Endothelial cell of umbilical vein (primary cell): ENCODE measurements around the gene IFITM10. TPM values are rescaled to one million over a fixed set of nuclear protein-coding genes. Genes with fewer than 3 reads are reported as not detected.

Experiments
- BruUV-seq: library from RNA; stranded (reverse); fragments of 400-500 nt; replicated peaks from 2 replicates; lab custom pipeline; 2021; lab: Mats Ljungman, UMichigan
- CTCF ChIA-PET: fragments of 300-600, 350-600 bp; sonication (Branson Sonifier 250); formaldehyde crosslinking; loops from one replicate; lab custom pipeline; 2021; ENCODE audit warnings: antibody characterized with exemption, inconsistent platforms; lab: Charles Lee
- POLR2A ChIA-PET: fragments of 300-600, 350-600 bp; sonication (Branson Sonifier 250); formaldehyde crosslinking; loops from one replicate; lab custom pipeline; 2021; ENCODE audit warnings: antibody characterized with exemption, inconsistent platforms; lab: Charles Lee
- DNase-seq: peaks from one replicate; pipeline ENCODE4 v3.0.0-alpha.2; 2011; ENCODE audit warnings: low read depth, low spot score
- FAIRE-seq: peaks from 2 replicates; lab custom pipeline; 2011; peaks lifted over from hg19 to GRCh38; lab: Jason Lieb, UNC
- H2AFZ ChIP-seq: 2 replicates; pipeline ENCODE4 v1.6.0; 2012; ENCODE audit warnings: low read depth, low read length, control low read depth, inconsistent platforms
- H3K27ac ChIP-seq: 2 replicates; pipeline ENCODE4 v1.5.1; 2011; ENCODE audit warnings: low read depth, mild to moderate bottlenecking, control low read depth, low read length, moderate library complexity; ENCODE audit not compliant: insufficient read depth
- H3K27me3 ChIP-seq, 2 experiments: 2 replicates each; pipeline versions ENCODE4 v1.6.0 to v1.6.1; 2011; ENCODE audit warnings: low read length in 2 of 2, mixed read lengths in 1 of 2; ENCODE audit not compliant: control insufficient read depth in 2 of 2, insufficient read depth in 2 of 2
- H3K36me3 ChIP-seq, 2 experiments: 2 replicates in 1 of 2; 3 replicates in 1 of 2; pipeline ENCODE4 v1.5.1; 2011; ENCODE audit warnings: low read length in 2 of 2, mild to moderate bottlenecking in 1 of 2, moderate library complexity in 1 of 2; ENCODE audit not compliant: control insufficient read depth in 2 of 2, insufficient read depth in 2 of 2; ENCODE audit errors: extremely low read depth in 1 of 2
- H3K4me1 ChIP-seq: 3 replicates; pipeline ENCODE4 v1.5.1; 2011; ENCODE audit warnings: mild to moderate bottlenecking, low read length; ENCODE audit not compliant: control insufficient read depth, insufficient read depth; ENCODE audit errors: extremely low read depth
- H3K4me2 ChIP-seq: 2 replicates; pipeline ENCODE4 v1.6.1; 2011; ENCODE audit warnings: low read length, control low read depth, mixed read lengths; ENCODE audit not compliant: insufficient read depth
- H3K4me3 ChIP-seq, 3 experiments: fragments of 200-600 bp in 1 of 3; sonication (generic), shearing (Covaris generic) in 1 of 3; replicated peaks in 1 of 3; 2 replicates each; pipeline ENCODE4 v1.5.1; 2011 to 2016; ENCODE audit warnings: control low read depth in 3 of 3, low read length in 3 of 3, mild to moderate bottlenecking in 2 of 3, inconsistent platforms in 1 of 3, low read depth in 1 of 3, moderate library complexity in 1 of 3; ENCODE audit not compliant: insufficient read depth in 1 of 3
- H3K79me2 ChIP-seq: 2 replicates; pipeline ENCODE4 v1.6.0; 2012; ENCODE audit warnings: low read length, inconsistent platforms; ENCODE audit not compliant: control insufficient read depth, insufficient read depth
- H3K9ac ChIP-seq: replicated peaks from 2 replicates; pipeline ENCODE3; 2011; ENCODE audit warnings: low read length, control low read depth; ENCODE audit not compliant: insufficient read depth; ENCODE audit errors: extremely low read depth
- H3K9me1 ChIP-seq: replicated peaks from 3 replicates; pipeline ENCODE4 v1.6.0; 2011; ENCODE audit warnings: mild to moderate bottlenecking, low read length; ENCODE audit not compliant: control insufficient read depth, insufficient read depth; ENCODE audit errors: extremely low read depth
- H3K9me3 ChIP-seq: replicated peaks from 2 replicates; pipeline ENCODE4 v1.5.1; 2012; ENCODE audit warnings: low read length, inconsistent platforms; ENCODE audit not compliant: control insufficient read depth, insufficient read depth
- H4K20me1 ChIP-seq: replicated peaks from 2 replicates; pipeline ENCODE3; 2011; ENCODE audit warnings: mild to moderate bottlenecking, low read length; ENCODE audit not compliant: control insufficient read depth, insufficient read depth; ENCODE audit errors: extremely low read depth
- EZH2 ChIP-seq: IDR thresholded peaks from 2 replicates; pipeline ENCODE4 v1.6.1; 2012; ENCODE audit warnings: borderline replicate concordance, low read depth, mild to moderate bottlenecking, moderate library complexity, low read length, inconsistent platforms; ENCODE audit not compliant: severe bottlenecking
- GATA2 ChIP-seq: IDR thresholded peaks from 2 replicates; pipeline ENCODE4 v1.7.0; 2011; ENCODE audit warnings: low read depth, mild to moderate bottlenecking, moderate library complexity, mixed read lengths, low read length; ENCODE audit not compliant: insufficient read length, insufficient read depth
- MYC ChIP-seq: IDR thresholded peaks from one replicate; pipeline ENCODE4 v1.6.1; 2011; ENCODE audit warnings: mild to moderate bottlenecking, low read depth, low read length
- POLR2AphosphoS5 ChIP-seq: IDR thresholded peaks from 2 replicates; pipeline ENCODE4 v1.6.1; 2012; ENCODE audit warnings: low read depth, mild to moderate bottlenecking, control low read depth, low read length, moderate library complexity; ENCODE audit not compliant: insufficient read depth
- dilution Hi-C: fragments of 300-500 bp; cut with MboI; formaldehyde crosslinking; loops from one replicate; pipeline ENCODE4 v1.15.0; 2019; ENCODE audit warnings: low sequenced_read_pairs; ENCODE audit not compliant: extremely low pct_ligation_motif_present
- intact Hi-C: fragments of 100-400 bp; cut with micrococcal nuclease; formaldehyde crosslinking; loops from one replicate; pipeline ENCODE4 v1.10.0; 2022
- polyA plus RNA-seq, 4 experiments: library from polyadenylated mRNA; depleted of rRNA in 3 of 4; stranded (reverse) in 3 of 4; unstranded in 1 of 4; fragments of >200 nt; gene quantifications; 2 replicates each; pipeline versions ENCODE4 v1.2.1 to v1.2.3, GENCODE V29; 2011 to 2012; ENCODE audit warnings: missing spikeins in 1 of 4
- total RNA-seq: library from RNA; stranded (reverse); gene quantifications from 2 replicates; pipeline ENCODE4 v1.2.3, GENCODE V29; 2021
- TF ChIP-seq, protein P1 (sequence below), 2 donors: IDR thresholded peaks; 1 replicate in 1 of 2; 2 replicates in 1 of 2; pipeline ENCODE4 v1.5.1; 2011; ENCODE audit warnings: low read length in 2 of 2, mild to moderate bottlenecking in 2 of 2, moderate library complexity in 2 of 2, control low read depth in 1 of 2, inconsistent platforms in 1 of 2, low read depth in 1 of 2; ENCODE audit not compliant: insufficient read depth in 1 of 2; ENCODE audit errors: extremely low read depth in 1 of 2

IFITM10 gene
- total and polyA plus RNA-seq, 2 donors (not counting 3 experiments of a cell fraction or from before 2014, with no cell fraction given), result 0.04 to 0.66 TPM

GRCh38 chr11:1744137-1744886, 6.1 kb downstream of the IFITM10 start:
- FAIRE-seq, result no peak
- dilution Hi-C loops (no loop called here), intact Hi-C loops (no loop called here)
- no peak overlapping the region for H3K4me3 ChIP-seq
- ChIA-PET CTCF (interaction anchor here (1.2 kb wide), 1 partner anchor 138 kb away, joined by 3 read pairs; no protein-coding TSS in a partner anchor), POLR2A (no interaction called here)
- DNase-seq, result no peak
- TF ChIP-seq, protein P1, sequence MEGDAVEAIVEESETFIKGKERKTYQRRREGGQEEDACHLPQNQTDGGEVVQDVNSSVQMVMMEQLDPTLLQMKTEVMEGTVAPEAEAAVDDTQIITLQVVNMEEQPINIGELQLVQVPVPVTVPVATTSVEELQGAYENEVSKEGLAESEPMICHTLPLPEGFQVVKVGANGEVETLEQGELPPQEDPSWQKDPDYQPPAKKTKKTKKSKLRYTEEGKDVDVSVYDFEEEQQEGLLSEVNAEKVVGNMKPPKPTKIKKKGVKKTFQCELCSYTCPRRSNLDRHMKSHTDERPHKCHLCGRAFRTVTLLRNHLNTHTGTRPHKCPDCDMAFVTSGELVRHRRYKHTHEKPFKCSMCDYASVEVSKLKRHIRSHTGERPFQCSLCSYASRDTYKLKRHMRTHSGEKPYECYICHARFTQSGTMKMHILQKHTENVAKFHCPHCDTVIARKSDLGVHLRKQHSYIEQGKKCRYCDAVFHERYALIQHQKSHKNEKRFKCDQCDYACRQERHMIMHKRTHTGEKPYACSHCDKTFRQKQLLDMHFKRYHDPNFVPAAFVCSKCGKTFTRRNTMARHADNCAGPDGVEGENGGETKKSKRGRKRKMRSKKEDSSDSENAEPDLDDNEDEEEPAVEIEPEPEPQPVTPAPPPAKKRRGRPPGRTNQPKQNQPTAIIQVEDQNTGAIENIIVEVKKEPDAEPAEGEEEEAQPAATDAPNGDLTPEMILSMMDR (IDR thresholded peaks at IDR 0.05; ENCODE audit: extremely low read depth in 1 of 2, insufficient read depth in 1 of 2, low read depth in 1 of 2, low read length in 2 of 2), result no peak
- TF ChIP-seq EZH2 (no peak), GATA2 (no peak), MYC (no peak), POLR2AphosphoS5 (no peak)
- H3K27me3 ChIP-seq, result peaks cover 5 to 12% of the 10 kb centered on the region in 2 experiments
- no peaks in the 10 kb centered on the region for H3K79me2 ChIP-seq
- no peaks in the 10 kb centered on the region for H3K36me3 ChIP-seq
- no peaks in the 10 kb centered on the region for H3K9me1 ChIP-seq
- no peaks in the 10 kb centered on the region for H4K20me1 ChIP-seq
- no peak overlapping the region for H3K4me2 ChIP-seq
- no peaks in the 10 kb centered on the region for H3K9me3 ChIP-seq
- H3K27ac ChIP-seq, result no peak overlapping the region
- no TSS peak for BruUV-seq
- no peak overlapping the region for H3K9ac ChIP-seq
- no peak overlapping the region for H2AFZ ChIP-seq
- no peaks in the 10 kb centered on the region for H3K4me1 ChIP-seq
